HG02970 (cell line): ENCODE results near the gene ST3GAL6.

Experiments
- ATAC-seq: cut with Tn5 transposase; IDR thresholded peaks from one replicate; pipeline ENCODE4 v1.9.1; 2021; ENCODE audit warnings: mild to moderate bottlenecking, moderate library complexity, moderate number of reproducible peaks; ENCODE audit not compliant: unreplicated experiment, low FRiP score

The ST3GAL6 gene

GRCh38 chr3:98739266-98739665 is 23.9 kb upstream of the ST3GAL6 start:
- ATAC-seq, result no peak

- ATAC-seq, result no peak
Measured at GRCh38 chr3:98740324-98740723, 22.8 kb upstream of the ST3GAL6 start.

GRCh38 chr3:98741121-98741716 is 21.9 kb upstream of the ST3GAL6 start:
- no peak for ATAC-seq

GRCh38 chr3:98743071-98743470 is 20.1 kb upstream of the ST3GAL6 start:
- ATAC-seq, result no peak

- ATAC-seq, result no peak
Measured at GRCh38 chr3:98744283-98744682, 18.9 kb upstream of the ST3GAL6 start.

- no peak for ATAC-seq
Measured at GRCh38 chr3:98745718-98746117, 17.4 kb upstream of the ST3GAL6 start.

GRCh38 chr3:98746122-98746521 is 17.0 kb upstream of the ST3GAL6 start:
- ATAC-seq, result no peak

GRCh38 chr3:98746882-98747281 is 16.3 kb upstream of the ST3GAL6 start:
- ATAC-seq, result no peak

GRCh38 chr3:98750276-98750919 is 12.7 kb upstream of the ST3GAL6 start:
- no peak for ATAC-seq

GRCh38 chr3:98754483-98754882 is 8.7 kb upstream of the ST3GAL6 start:
- ATAC-seq, result no peak

- ATAC-seq, result no peak
Measured at GRCh38 chr3:98755601-98756000, 7.5 kb upstream of the ST3GAL6 start.

- ATAC-seq, result no peak
Measured at GRCh38 chr3:98759629-98760028, 3.5 kb upstream of the ST3GAL6 start.

- ATAC-seq, result no peak
Measured at GRCh38 chr3:98761643-98762229, 1.4 kb upstream of the ST3GAL6 start.

- no peak for ATAC-seq
Measured at GRCh38 chr3:98763819-98764418, 779 bp downstream of the ST3GAL6 start.

- no peak for ATAC-seq
Measured at GRCh38 chr3:98764472-98764884, 1.3 kb downstream of the ST3GAL6 start.

GRCh38 chr3:98765721-98766120 is 2.6 kb downstream of the ST3GAL6 start:
- no peak for ATAC-seq

- no peak for ATAC-seq
Measured at GRCh38 chr3:98766924-98767323, 3.8 kb downstream of the ST3GAL6 start.

GRCh38 chr3:98768961-98769360 is 5.8 kb downstream of the ST3GAL6 start:
- no peak for ATAC-seq

- no peak for ATAC-seq
Measured at GRCh38 chr3:98769448-98769847, 6.3 kb downstream of the ST3GAL6 start.

- no peak for ATAC-seq
Measured at GRCh38 chr3:98770261-98771039, 7.3 kb downstream of the ST3GAL6 start.

GRCh38 chr3:98772022-98772421 is 8.9 kb downstream of the ST3GAL6 start:
- ATAC-seq, result no peak
